GM12872 (cell line): ENCODE measurements around the gene PYROXD2.

Source experiments
- TF ChIP-seq, protein P1 (sequence below): IDR thresholded peaks from 3 replicates; pipeline ENCODE4 v1.5.1; 2011; ENCODE audit warnings: low read depth, mild to moderate bottlenecking, low read length, moderate library complexity; ENCODE audit not compliant: insufficient read depth

PYROXD2 gene

GRCh38 chr10:98403812-98404504 lies 11.0 kb downstream of the PYROXD2 start:
- TF ChIP-seq, protein P1, sequence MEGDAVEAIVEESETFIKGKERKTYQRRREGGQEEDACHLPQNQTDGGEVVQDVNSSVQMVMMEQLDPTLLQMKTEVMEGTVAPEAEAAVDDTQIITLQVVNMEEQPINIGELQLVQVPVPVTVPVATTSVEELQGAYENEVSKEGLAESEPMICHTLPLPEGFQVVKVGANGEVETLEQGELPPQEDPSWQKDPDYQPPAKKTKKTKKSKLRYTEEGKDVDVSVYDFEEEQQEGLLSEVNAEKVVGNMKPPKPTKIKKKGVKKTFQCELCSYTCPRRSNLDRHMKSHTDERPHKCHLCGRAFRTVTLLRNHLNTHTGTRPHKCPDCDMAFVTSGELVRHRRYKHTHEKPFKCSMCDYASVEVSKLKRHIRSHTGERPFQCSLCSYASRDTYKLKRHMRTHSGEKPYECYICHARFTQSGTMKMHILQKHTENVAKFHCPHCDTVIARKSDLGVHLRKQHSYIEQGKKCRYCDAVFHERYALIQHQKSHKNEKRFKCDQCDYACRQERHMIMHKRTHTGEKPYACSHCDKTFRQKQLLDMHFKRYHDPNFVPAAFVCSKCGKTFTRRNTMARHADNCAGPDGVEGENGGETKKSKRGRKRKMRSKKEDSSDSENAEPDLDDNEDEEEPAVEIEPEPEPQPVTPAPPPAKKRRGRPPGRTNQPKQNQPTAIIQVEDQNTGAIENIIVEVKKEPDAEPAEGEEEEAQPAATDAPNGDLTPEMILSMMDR: no peak

GRCh38 chr10:98402931-98403718 lies 11.9 kb downstream of the PYROXD2 start:
- TF ChIP-seq, protein P1: no peak

GRCh38 chr10:98402478-98402877 lies 12.5 kb downstream of the PYROXD2 start:
- TF ChIP-seq, protein P1: no peak

GRCh38 chr10:98400482-98400881 lies 14.5 kb downstream of the PYROXD2 start:
- TF ChIP-seq, protein P1: no peak

GRCh38 chr10:98399784-98400183 lies 15.2 kb downstream of the PYROXD2 start:
- TF ChIP-seq, protein P1: no peak

DNA sequence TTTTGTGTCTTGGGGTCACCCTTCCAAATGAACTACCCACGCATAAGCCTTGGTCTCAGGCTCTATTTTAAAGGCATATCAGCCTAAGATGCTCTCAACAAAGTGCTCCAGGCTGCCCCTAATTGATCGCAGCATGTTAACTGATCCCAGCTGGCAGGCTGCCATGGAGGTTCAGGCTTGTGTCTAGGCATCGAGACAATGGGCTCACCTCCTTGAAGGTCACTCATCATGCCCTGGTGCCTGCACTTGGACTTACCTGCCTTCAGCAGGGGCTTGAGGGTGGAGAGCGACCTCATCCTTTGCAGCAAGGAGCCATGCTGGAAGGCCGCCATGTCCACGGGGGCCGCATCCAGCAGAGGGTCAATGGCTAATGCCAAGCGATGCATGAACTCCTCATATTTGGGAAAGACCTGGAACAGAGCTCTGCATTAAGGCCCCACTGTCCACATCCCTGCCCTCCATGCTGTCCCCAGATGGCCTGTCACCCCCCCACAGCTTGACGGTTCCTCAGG lies 17.8 kb downstream of the PYROXD2 start:
- TF ChIP-seq, protein P1: no peak
